ENCODE results near the gene B3GNT3.
"Not testable (repeated sequence)": the region's sequence is repeated elsewhere in the genome, so short reads cannot be mapped to it uniquely, and the experiment has no call there.

B3GNT3 gene

DNA sequence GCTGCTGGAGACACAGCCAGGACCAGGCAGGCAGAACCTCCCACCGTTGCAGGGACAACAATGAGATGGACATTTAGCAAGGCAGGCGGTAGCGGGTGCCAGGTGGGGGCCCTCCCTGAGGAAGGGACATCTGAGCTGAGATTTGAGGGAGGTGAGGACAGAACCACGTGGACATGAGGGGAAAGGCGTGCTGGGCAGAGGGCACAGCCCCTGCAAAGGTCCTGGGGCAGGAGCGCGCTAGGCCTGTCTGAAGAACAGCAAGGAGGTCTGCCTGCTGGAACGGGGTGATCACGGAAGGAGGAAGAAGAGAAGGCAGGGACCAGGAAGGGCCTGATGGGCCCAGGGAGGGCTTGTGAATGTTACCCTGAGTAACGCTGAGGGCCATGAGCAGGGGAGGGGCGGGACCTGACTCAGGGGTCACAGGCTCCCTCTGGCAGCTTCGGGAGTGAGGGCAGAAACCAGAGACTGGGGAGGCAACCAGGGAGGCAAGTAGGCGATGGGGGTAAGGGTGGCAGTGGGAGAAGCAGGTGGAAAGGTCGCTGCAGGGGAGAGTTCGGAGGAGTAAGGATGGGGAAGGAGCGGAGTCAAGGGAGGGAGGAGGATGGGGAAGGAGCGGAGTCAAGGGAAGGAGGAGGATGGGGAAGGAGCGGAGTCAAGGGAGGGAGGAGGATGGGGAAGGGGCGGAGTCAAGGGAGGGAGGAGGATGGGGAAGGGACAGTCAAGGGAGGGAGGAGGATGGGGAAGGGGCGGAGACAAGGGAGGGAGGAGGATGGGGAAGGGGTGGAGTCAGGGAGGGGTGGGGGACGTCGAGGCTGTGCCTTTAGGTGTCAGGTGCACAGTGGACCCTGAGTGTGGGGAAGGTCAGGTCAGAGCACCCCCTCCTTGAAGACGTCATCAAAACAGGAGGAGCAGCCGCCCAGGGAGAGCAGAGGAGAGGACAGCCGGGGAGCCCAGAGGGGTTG, 15.7 kb upstream of the B3GNT3 start:
- no peaks in the 10 kb centered on the region for H3K9me3 Mint-ChIP-seq (ENCODE audit: low read depth)
- peaks cover 12% of the 10 kb centered on the region for H3K4me1 Mint-ChIP-seq (ENCODE audit: low read depth)
- H3K4me3 Mint-ChIP-seq: no peak overlapping the region
- peak overlapping the region; percentile 59 for H3K27ac Mint-ChIP-seq
- H3K27me3 Mint-ChIP-seq: no peaks in the 10 kb centered on the region
- H3K36me3 Mint-ChIP-seq: peaks cover 4% of the 10 kb centered on the region

DNA sequence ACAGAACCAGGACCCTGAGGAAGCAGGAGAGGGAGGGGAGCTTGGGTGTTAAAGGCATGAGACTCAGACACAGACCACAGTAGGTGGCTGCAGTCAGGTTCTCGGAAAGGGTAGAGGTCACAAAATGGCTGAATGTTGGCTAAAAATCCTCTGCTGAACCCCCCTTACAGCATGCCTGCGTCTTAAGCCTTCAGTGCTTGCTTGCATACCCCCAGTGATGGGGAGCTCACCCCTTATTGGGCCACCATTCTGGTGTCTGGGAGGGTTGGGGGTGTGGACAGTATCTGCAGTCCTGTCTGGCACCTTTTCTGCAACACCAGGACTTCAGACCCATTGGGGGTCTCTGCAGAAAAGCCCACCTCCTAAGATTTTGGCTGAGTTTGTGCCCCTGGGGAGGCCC, 14.2 kb upstream of the B3GNT3 start:
- peaks cover 5% of the 10 kb centered on the region for H3K36me3 Mint-ChIP-seq
- no peak overlapping the region for H3K27ac Mint-ChIP-seq
- no peaks in the 10 kb centered on the region for H3K27me3 Mint-ChIP-seq
- H3K4me1 Mint-ChIP-seq (ENCODE audit: low read depth): peaks cover 12% of the 10 kb centered on the region
- no peaks in the 10 kb centered on the region for H3K9me3 Mint-ChIP-seq (ENCODE audit: low read depth)
- no peak overlapping the region for H3K4me3 Mint-ChIP-seq

DNA sequence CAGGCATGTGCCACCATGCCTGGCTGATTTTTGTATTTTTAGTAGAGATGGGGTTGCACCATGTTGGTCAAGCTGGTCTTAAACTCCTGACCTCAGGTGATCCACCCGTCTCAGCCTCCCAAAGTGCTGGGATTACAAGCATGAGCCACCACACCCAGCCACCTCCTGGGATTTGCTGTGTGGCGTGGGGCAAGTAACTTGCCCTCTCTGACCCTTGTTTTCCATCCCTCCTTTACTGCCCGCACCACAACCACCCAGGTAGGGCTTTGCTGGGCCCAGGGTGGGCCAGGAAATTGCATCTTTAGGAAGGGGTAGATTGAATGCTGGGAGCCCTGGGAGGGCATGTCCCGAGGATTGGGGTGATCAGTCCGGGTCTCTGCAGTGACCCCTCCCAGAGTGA, 11.2 kb upstream of the B3GNT3 start:
- not testable (repeated sequence) for H3K36me3 Mint-ChIP-seq; H3K4me1 Mint-ChIP-seq (ENCODE audit: low read depth); H3K27me3 Mint-ChIP-seq; H3K9me3 Mint-ChIP-seq (ENCODE audit: low read depth); H3K4me3 Mint-ChIP-seq; H3K27ac Mint-ChIP-seq

DNA sequence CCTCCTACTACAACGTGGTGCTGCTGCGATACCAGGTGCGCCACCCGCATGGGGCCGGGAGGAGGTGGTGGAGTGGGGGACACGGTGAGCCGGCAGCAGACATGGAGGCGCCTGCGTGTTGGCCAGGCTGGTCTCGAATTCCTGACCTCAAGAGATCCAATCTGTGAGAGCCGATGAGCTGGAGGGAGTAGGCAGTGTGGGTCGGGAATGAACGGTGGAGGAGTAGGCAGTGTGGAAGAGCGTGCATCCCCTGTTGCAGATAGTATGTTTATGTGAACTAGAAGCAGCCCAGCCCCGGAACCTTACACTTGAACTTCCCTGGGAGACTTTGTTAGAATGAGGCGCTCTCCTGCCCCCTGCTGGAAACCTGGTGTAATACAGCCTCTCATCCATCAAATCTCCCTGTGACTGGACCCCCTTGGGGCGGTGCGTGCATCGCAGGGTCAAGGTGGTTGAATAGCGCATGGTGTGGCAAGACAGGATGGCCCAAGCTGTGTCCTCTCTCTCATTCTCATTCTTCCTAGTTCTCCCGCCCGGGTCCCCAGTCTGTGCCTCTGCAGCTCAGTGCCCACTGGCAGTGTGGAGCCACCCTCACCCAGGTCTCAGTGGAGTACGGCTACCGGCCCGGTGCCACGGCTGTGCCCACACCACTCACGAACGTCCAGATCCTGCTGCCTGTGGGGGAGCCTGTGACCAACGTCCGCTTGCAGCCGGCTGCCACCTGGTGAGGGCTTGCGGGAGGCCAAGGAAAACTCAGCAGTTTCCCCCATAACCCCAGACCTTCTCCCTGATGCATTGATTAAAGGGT, 10.5 kb upstream of the B3GNT3 start:
- Mint-ChIP-seq H3K4me3 (no peak overlapping the region), H3K27me3 (no peaks in the 10 kb centered on the region), H3K4me1 (ENCODE audit: low read depth) (peaks cover 5% of the 10 kb centered on the region), H3K9me3 (ENCODE audit: low read depth) (no peaks in the 10 kb centered on the region), H3K27ac (no peak overlapping the region), H3K36me3 (peaks cover 7% of the 10 kb centered on the region)

DNA sequence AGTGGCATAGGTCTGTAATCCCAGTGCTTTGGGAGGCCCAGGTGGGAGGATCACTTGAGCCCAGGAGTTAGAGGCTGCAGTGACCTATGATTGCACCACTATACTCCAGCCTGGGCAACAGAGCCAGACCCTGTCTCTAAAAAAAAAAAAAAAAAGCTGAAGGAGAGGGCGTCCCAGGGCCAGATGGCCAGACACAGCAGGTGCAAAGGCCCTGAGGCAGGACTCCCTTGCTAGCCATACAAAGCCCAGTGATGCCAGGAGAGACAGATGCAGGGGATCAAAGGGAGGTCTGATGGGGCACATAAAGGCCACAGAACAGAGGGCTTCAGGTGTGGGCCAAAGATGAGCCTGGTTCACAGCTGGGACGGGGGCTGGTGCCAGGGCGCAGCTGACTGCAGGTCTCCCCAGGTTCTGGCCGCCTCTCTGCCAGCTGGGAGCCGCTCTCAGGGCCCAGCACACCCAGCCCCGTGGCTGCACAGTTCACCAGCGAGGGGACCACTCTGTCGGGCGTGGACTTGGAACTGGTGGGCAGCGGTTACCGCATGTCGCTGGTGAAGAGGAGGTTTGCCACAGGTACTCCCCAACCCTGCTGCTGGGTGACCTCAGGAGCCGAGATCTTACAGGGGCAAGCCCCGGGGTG, 7.5 kb upstream of the B3GNT3 start:
- Mint-ChIP-seq H3K27ac (no peak overlapping the region), H3K4me1 (ENCODE audit: low read depth) (peaks cover 21% of the 10 kb centered on the region), H3K27me3 (no peaks in the 10 kb centered on the region), H3K36me3 (peaks cover 6% of the 10 kb centered on the region), H3K4me3 (no peak overlapping the region), H3K9me3 (ENCODE audit: low read depth) (no peaks in the 10 kb centered on the region)

DNA sequence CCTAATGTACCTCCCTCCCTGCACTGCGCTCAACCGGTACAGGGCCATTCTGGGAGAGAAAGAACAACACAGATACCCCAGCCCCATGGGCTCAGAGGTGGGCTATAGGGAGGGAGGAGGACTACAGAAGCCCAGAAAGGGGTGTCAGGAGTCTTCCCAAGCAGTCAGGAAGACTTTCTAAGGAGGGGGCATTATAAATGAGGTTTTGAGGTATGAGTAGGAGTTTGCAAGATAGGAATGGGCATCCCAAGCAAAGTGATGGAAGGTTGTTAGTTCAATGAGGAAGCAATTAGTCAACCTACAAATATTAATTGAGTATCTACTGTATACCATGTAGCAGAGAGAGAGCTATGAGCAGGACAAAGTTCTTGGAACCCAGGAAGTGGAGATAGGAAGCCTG, 6.3 kb upstream of the B3GNT3 start:
- Mint-ChIP-seq H3K9me3 (ENCODE audit: low read depth) (no peaks in the 10 kb centered on the region), H3K27me3 (no peaks in the 10 kb centered on the region), H3K4me3 (no peak overlapping the region), H3K4me1 (ENCODE audit: low read depth) (peaks cover 28% of the 10 kb centered on the region), H3K27ac (peak overlapping the region; percentile 68), H3K36me3 (peaks cover 5% of the 10 kb centered on the region)

DNA sequence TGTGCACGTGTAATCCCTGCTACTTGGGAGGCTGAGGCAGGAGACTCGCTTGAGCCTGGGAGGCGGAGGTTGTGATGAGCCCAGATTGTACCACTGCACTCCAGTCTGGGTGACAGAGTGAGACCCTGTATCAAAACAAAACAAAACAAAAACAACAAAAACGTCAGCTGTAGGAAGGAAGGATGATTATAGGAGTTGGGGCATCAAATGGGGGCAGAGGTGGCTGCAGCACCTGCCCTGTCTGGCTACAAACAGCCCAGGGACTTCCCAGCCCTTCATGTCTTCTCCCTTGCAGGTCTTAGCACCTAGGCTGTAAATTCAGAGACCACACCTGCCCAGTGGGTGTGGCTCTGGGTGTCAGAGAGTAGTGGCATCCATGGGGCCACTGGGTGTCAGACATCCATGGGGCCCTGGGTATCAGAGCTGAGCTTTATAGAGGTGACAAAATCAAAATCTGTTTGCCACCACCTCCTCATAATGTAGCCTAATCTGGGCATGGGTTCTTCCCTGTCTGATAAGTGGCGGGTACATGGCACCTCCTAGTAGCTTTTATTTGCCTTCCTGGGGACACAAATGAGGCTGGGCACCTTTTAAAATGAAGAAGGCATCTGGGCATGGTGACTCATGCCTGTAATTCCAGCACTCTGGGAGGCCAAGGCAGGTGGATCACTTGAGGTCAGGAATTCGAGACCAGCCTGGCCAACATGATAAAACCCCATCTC, 4.7 kb upstream of the B3GNT3 start:
- Mint-ChIP-seq H3K4me3 (no peak overlapping the region), H3K36me3 (peaks cover 2% of the 10 kb centered on the region), H3K4me1 (ENCODE audit: low read depth) (peaks cover 36% of the 10 kb centered on the region), H3K27ac (peak overlapping the region; percentile 54), H3K27me3 (no peaks in the 10 kb centered on the region), H3K9me3 (ENCODE audit: low read depth) (no peaks in the 10 kb centered on the region)

DNA sequence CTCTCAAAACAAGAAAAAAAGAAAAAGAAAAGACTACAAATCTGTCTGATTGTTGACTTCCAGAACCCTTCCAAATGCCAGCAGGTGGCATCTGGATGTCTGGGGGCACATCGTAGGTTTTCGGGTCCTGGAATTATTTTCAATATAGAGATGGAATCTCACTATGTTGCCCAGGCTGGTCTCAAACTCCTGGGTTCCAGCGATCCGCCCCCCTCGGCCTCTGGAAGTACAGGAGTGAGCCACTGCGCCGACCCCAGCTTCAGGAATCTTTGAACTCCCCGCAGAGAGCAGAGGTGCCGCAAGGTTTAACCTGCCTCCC, 567 bp upstream of the B3GNT3 start:
- no peaks in the 10 kb centered on the region for H3K36me3 Mint-ChIP-seq
- H3K4me1 Mint-ChIP-seq (ENCODE audit: low read depth): peaks cover 58% of the 10 kb centered on the region
- H3K4me3 Mint-ChIP-seq: peak overlapping the region; percentile 65
- no peaks in the 10 kb centered on the region for H3K27me3 Mint-ChIP-seq
- peak overlapping the region; percentile 54 for H3K27ac Mint-ChIP-seq
- no peaks in the 10 kb centered on the region for H3K9me3 Mint-ChIP-seq (ENCODE audit: low read depth)

DNA sequence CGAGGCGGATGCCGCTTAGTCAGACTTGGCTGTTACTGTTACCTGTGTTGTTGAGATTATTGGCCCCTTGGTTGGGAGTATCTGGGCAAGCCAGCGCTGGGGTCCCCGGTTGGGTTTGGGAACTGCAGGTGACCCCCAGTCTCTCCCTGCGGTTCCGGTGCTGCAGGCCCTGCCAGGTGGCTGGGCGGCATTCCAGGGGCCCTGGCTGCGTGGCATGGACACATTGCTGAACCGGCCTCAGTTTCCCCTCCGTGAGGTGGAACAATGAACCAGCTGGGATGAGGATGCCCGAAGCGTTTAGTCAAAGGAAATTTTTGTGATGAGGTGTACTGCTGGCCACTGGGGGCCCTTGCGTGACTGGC, 538 bp downstream of the B3GNT3 start:
- peaks cover 51% of the 10 kb centered on the region for H3K4me1 Mint-ChIP-seq (ENCODE audit: low read depth)
- H3K4me3 Mint-ChIP-seq: peak overlapping the region; percentile 35
- H3K27ac Mint-ChIP-seq: no peak overlapping the region
- no peaks in the 10 kb centered on the region for H3K9me3 Mint-ChIP-seq (ENCODE audit: low read depth)
- no peaks in the 10 kb centered on the region for H3K36me3 Mint-ChIP-seq
- no peaks in the 10 kb centered on the region for H3K27me3 Mint-ChIP-seq

DNA sequence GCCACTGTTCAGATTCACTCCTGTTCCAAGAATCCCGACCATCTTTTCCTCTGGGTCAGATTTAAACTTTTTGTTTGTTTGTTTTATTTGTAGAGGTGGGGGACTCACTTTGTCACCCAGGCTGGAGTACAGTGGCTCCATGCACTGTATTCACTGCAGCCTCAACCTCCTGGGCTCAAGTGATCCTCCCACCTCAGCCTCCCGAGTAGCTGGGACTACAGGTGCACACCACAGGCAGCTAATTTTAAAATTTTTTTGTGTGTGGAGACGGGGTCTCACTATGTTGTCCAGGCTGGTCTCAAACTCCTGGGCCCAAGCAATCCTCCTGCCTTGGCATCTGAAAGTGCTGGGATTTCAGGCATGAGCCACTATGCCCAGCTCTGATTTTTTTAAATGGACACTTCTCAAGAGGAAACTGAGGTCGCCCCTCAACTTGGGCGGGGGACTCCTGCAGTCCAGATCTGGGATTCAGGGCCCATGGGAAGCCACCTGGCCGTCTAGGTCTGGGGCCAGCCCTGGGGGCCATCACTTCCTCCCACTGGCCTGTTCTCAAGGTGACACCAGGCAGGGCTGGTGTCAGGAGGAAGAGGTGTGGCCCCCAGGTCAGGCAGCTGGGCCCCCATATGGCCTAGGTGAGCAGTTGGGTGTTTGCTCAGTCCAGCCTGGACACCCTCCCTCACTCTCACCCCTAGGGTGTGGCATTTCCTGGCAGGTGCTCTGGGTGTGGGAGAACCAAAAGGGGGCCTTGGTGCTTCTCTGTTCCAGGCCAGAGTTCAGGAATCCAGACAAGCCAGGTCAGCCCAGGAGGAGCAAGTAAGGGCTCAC, 1.3 kb downstream of the B3GNT3 start:
- no peak overlapping the region for H3K4me3 Mint-ChIP-seq
- no peaks in the 10 kb centered on the region for H3K36me3 Mint-ChIP-seq
- peaks cover 49% of the 10 kb centered on the region for H3K4me1 Mint-ChIP-seq (ENCODE audit: low read depth)
- H3K27me3 Mint-ChIP-seq: no peaks in the 10 kb centered on the region
- H3K27ac Mint-ChIP-seq: no peak overlapping the region
- no peaks in the 10 kb centered on the region for H3K9me3 Mint-ChIP-seq (ENCODE audit: low read depth)

DNA sequence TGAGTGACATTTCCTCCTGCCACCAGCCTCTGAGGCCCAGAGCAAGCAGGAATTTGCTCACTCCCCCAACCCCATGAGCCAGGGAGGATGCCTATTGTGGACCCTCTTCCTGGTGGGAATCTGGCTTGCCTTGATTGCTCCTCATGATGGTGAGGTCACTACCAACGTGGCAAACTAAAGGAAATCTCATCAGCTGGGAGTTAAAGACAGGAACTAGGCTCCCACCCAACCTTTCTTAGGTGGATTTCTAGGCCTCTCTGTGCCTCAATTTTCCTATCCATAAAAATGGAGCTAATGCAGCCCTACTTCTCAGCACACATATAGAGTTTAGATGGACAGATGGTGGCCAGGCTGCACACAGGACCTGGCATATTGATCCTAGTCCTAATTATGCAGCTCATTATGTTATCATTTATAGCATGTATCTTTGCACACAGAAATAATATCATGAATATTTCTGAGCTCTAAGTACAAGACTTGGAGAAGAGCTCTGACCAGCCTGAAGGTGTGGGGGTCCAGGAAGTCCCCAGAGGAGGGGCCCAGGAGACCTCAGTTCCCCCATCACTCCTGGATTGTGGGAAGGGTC, 2.0 kb downstream of the B3GNT3 start:
- Mint-ChIP-seq H3K27ac (no peak overlapping the region), H3K27me3 (no peaks in the 10 kb centered on the region), H3K4me3 (no peak overlapping the region)

DNA sequence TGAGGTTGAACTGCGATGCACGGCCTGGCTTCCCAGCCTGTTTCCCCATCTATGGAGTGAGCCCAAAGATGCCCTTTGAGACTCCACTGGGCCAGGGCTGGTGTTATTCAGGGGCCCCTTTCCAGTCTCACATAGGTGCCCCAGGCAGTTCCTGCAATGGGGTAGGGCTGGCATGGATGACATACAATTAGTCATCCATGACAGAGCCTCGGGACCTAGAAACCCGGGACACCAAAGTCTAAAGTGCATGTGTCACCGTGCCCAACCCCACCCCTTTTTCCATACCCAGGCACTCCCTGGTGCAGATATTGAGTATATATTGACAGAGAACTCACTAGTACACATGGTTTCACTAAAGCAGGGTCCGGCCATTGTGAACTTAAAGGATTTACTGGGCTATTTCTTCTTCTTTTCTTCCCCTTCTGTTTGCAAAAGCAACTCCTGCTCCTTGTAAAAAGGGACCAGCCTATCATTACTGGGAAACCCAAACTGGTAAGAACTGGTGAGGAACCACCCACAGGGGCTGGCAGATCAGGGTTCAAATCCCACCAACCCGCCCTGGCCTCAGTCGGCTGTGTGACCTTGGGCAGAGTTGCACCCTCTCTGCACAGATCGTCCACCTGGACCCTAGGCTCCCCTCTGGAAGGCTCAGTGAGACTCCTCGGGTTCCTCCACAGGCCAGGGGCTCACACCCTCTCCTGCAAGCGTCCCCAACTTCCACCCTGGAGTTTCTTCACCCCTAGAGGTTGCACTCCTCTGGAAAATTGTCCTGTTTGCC, 2.7 kb downstream of the B3GNT3 start:
- Mint-ChIP-seq H3K4me1 (ENCODE audit: low read depth) (peaks cover 46% of the 10 kb centered on the region), H3K27ac (no peak overlapping the region), H3K4me3 (no peak overlapping the region), H3K27me3 (no peaks in the 10 kb centered on the region), H3K36me3 (no peaks in the 10 kb centered on the region), H3K9me3 (ENCODE audit: low read depth) (no peaks in the 10 kb centered on the region)

More for the DNA sequence above, 2.0 kb downstream of the B3GNT3 start:
- Mint-ChIP-seq H3K9me3 (ENCODE audit: low read depth) (no peaks in the 10 kb centered on the region), H3K36me3 (no peaks in the 10 kb centered on the region), H3K4me1 (ENCODE audit: low read depth) (peaks cover 43% of the 10 kb centered on the region)

DNA sequence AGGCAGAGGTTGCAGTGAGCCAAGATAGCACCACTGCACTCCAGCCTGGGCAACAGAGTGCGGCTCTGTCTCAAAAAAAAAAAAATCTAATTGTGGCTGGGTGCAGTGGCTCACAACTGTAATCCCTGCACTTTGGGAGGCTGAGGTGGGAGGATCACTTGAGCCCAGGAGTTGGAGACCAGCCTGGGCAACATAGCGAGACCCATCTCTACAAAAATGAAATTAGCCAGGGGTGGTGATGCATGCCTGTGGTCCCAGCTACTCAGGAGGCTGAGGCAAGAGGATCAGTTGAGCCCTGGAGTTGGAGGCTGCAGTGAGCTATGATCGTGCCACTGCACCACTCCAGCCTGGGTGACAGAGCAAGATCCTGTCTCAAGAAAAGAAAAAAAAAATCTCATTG, 3.7 kb downstream of the B3GNT3 start:
- H3K27me3 Mint-ChIP-seq: not testable (repeated sequence)

More for the DNA sequence above, 3.7 kb downstream of the B3GNT3 start:
- not testable (repeated sequence) for H3K4me3 Mint-ChIP-seq; H3K9me3 Mint-ChIP-seq (ENCODE audit: low read depth); H3K36me3 Mint-ChIP-seq; H3K27ac Mint-ChIP-seq
- H3K4me1 Mint-ChIP-seq (ENCODE audit: low read depth): peaks cover 48% of the 10 kb centered on the region

Measured in activated naive CD8-positive, alpha-beta T cell (primary cell).